Retina (tissue), 1 donor: ENCODE data around the gene PNPO.

Source experiments
- DNase-seq: peaks from one replicate; pipeline ENCODE4 v3.0.0-alpha.2; 2016

PNPO gene

DNA sequence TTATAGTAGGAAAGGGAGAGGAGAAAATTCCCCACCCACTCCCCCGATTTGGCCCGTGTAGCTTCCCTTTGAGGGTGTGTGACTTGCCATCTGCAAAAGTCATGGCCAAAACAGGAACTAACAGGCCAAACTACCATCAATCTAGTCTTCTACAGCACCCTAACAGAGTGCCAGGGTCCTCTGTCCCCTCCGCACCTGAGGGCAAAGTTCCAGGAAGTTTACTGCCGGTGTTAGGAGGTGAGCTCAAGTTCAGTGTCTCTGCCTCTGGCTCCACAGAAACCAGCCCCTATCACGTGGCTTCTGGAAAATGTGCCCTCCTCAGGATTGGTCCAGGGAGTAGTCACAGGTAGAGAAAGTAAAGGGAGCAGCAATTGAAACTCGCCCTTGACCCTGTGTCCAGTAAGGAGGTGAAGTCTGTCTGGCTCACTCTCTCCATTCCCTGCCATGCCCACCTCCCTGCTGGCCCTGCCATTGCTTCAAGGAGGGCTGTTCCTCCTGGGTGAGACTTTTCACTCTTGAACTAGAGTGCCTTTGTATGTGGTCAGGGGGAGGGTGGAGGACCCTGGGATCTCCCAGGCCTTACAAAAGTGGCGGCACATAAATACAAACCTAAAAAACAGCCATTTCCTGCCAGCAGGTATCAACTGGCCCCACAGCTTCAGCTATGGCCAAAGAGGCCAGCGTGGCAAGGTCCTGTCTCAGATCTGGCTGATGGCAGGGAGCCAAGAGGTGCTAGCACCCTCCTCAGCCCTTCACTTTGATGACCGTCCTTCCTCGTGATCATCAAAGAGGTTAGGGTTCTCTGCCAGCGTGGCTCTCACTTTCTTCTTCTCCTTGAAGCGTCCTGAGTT is 11.0 kb downstream of the PNPO start:
- DNase-seq, result no peak

DNA sequence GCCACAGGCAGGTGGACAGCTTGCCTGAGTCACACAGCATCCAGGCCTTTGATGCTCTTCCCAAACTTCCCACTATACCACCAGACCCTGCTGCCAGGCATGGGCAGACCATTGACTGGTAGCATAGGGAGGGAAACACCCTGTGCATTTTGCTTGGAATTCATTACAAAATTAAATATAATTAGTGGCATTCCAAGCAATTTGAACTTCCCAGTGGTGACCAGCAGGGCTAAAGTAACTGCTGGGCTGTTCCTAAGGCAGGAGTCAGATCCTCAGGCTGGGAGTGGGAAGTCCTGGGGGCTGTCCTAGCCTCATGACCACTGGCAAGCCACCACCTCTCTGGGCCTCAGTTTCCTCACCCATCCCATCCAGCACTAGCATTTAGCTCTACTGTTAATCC is 12.5 kb downstream of the PNPO start:
- DNase-seq, result no peak

DNA sequence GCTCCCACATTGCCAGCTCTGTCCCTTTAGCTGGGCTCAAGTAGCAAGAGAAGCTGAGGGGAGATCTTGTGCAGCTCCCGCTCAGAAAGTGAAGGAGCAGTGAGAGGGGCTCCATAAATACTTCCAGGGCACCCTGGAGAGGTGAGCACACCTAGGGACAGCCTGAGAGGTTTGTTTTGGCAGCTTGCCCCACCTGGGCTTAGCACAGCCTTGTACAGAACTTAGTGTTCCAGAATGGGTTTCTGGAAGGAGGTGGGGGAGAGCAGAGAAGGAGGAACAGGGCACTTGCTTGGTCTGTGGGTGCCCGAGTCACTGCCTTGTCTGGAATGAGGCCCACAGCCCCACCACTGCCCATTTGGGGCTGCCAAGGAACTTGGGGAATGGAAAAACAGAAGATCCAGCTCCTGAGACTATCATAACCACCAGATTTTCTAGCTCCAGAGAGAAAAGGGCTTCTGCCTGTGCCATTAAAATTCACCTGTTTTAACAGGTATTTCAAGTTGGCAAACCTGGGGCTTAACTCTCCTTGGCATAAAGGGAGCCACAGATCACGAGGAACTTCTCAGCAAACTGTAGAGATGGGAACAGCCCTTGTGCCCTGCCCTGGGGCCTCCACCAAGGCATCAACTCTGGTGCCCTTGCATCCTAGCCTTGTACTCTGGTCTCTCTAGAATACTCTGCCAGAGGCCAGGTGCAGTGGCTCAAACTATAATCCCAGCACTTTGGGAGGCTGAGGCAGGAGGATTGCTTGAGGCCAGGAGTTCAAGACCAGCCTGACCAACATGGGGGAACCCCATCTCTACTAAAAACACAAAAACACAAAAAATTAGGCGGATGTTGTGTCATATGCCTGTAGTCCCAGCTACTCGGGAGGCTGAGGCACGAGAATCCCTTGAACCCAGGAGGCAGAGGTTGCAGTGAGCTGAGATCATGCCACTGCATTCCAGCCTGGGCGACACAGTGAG is 14.4 kb downstream of the PNPO start:
- no peak for DNase-seq

DNA sequence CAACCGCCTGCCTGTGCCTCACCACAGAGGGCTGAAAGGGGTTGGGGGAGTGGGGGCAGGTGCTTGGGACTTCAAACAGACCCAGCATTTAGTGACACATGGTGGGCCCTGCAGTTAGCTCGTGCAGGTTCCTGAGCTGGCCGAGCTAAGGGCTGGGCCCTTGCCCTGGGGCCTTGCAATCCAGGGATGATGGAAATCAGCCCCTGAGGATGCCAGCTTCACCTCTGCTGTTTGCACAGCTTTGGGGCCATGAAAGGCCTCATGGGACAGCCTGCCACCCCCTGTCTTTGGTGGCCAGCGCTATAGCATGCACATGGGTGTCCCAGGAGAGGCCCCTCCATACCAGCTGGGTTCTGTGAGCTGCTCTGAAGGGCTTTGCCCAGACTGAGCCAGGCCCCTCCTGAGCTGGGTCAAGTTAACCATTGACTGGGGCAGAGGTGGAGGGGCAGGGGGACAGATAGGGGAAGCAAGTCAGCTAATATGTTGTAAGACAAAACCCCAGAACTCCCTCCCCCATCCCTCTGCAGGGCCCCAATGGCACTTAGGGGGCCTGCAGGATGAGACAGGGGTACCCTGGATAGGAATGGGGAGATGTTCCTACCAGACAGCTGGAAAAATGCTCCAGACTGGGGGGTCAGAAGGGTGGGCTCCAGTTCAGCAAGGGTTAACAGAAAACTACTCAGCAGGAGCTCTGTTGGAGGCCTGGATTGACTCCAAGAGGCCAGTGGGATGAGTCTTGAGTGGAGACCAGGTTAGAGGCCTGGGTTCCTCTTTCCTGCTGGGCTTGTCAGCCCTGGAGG is 15.6 kb downstream of the PNPO start:
- no peak for DNase-seq

DNA sequence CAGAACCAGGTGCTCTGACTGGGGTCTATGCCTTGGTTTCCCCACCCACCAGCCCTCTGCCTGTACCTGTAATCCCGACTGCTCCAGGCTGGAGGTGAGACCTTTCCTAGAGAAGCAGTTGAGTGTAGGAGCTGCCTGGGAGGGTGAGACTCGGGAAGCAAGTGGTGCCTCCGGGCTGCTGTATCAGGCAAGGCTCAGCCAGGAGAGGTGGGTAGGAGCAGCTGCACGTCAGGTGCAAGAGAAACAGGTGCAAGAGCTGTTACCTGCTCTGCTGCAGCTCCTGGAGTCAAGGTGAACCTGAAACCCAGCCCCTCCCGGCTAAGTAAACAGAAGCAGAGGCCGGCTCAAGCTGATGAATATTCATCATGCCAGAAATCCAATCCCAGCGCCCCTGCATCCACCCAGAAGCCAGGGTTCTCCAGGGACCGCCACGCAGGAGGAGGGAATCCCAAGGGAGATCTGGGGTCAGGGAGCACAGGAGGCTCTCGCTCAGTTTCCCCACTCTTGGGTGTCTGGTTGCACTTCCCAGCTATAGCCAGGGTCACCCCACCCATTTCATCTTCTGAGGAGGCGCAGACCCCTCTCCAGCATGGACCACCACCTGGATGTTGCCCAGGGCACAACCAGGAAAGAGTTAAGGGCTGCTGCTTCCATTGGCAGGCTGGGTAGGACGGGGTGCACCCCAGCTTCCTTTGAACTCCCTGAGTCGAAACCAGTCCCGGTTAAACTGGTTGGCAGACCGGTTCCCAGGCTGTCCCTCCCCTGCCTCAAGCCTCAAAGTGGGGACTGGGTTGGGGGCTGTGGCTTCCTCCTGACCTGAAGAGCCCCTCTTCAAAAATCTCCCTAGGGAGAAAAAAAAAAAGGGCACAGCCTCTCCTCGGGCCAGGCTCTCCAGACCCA is 16.5 kb downstream of the PNPO start, which contains the start of gene PRR15L:
Gene PRR15L (minus strand): TSS at position 293 of the 900 bp plus-strand sequence. CDS start 4,649 bp downstream, outside the sequence.
- no peak for DNase-seq

DNA sequence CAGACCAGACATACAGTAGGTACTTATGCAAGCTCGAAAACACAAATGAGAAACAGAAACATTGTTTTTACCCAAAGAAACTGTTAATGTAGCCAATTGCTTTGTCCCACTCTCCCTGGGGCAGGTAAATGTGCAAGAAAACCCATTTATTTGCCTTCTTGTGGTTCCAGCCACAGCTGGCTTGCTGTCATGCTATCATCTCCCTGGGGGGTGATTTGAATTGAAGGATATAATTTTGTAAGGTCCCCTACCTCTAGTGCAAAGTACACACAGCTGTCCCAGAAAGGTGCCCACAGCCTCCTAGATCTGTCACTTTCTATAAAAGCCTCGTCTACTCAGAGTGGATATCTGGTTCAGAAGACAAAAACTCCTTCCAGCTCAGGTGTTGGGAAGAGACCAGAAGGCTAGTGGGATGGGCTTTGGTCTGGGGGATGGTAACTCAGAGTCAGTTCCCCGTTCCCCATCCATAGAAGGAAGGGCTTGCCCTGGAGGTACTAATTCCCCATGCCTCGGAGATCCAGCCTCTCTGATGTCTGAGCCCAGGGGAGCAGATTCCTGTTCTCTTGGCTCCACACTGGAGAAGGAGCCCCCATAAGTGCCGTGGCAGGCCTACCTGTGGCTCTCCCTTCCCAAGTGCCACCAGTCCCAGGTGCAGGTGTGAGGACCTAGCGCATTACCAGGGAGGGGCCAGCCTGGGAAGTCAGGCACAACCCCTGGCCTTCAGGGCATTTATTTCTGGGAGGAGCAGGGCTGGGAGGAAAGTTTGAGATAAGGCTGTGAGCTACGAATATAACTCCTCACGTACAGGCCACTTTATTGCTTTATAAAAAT is 18.7 kb downstream of the PNPO start:
- no peak for DNase-seq

DNA sequence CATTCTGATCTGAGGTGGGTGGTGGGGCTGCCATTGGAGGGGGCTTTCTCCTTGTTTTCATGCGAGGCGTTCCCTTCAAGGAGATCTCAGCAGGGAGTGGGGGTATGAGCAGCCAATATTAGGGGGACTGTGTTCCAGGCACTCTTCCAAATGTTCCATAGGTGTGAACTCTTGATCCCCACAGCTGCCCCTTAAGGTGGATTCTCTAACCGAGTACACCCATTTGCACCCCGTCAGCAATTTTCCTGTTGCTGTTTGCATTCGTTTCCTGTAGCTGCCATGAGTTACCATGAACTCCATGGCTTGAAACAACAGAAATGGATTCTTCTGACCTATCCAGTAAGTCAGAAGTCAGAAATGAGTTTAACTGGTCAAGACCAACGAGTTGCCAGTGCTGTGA is 20.0 kb downstream of the PNPO start:
- no peak for DNase-seq

DNA sequence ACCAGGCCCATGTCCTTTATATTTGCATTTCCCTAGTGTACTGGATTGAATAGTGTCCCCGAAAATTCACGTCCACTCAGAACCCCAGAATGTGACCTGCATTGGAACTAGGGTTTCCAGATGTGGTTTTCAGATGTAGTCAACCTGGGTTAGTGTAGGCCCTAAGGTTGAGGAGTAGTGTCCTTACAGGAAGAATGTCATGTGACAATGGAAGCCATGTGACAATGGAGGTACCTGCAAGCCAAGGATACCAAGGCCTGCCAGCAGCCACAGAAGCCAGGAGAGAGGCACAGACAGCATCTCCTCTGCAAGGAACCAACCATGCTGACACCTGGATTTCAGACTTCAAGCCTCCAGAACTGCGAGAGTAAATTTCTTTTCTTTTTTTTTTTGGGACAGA is 21.5 kb downstream of the PNPO start:
- DNase-seq, result no peak

DNA sequence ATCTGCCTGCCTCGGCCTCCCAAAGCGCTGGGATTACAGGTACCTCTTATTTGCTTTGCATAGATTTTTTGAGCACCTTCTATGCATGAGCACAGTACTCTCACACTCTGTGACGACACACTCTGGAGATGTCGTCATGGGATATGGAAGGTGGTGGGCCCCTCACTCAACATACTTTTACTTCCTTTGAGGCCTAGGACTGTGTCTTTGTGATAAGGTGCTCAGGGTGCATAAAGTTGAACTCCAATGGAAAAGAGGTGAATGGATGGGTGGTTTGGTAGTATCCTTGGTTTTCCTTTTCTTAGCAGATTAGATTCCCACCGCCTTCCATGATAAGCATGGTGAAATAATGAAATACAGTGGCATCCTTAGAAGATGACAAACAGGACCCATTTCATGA is 23.5 kb downstream of the PNPO start:
- DNase-seq, result no peak

DNA sequence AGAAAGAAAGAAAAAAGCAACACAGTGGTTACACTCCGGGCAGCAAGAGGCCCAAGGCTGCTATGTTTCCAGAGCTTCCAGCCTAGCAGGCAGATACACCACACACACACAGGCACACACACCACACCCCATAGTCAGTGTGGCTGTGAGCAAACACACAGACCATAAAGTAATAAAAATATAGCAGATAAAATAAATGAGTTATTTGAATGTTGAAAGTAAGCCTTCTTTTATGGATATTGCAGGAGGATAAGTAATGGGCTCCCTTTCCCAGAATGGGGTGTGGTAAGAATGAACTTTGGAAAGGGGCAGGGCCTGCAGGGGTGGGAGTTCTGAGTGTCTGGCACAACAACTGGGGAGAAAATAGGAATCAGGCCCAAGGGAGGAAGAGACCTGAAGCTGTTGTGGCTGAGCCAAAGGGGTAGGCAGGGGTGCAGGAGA is 24.7 kb downstream of the PNPO start:
- DNase-seq, result no peak

DNA sequence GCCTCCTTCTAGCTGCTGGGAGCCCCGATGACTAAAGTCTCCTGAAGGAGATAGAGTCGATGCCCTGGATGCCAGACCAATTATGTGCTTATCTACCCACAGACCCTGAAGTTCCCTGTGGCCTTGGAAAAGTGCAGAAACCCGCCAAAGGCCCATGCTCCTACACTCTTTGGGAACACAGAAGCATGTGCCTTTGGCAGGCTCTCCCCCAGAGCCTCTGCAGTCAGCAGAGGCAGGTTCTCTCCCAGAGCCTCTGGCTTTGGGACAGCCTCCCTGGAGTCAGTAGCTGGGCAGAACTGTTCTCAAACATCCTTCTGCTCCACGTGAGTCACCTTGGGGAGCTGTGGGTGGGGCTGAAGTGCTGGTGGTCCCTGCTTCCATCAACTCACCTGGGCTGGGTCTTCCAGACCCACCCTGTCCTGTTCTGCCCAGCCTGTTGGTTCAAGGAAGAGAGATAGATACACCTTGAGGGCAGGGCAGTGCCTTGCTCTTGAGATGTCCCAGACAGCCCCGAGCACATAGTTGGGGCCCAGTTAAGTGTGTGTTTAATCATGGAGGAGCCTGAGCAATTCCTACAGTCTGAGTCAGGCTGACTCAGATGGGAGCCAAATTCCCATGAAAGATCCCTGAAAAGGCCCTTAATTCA is 26.4 kb downstream of the PNPO start:
- no peak for DNase-seq

DNA sequence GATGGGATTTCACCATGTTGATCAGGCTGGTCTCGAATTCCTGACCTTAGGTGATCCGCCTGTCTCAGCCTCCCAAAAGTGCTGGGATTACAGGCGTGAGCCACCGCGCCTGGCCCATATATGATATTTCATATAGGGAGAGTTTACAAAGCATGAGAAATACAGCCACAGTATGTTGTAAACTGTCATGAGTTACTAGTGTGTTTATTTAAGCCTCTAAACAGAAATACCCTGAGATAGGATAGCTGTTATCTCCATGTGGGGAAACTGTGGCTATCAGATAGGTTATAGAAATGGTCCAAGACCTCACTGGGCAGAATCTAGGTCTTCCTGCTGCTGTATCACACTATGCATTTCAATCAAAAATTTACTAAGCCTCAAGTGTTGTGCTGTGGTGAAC is 27.5 kb downstream of the PNPO start:
- no peak for DNase-seq

DNA sequence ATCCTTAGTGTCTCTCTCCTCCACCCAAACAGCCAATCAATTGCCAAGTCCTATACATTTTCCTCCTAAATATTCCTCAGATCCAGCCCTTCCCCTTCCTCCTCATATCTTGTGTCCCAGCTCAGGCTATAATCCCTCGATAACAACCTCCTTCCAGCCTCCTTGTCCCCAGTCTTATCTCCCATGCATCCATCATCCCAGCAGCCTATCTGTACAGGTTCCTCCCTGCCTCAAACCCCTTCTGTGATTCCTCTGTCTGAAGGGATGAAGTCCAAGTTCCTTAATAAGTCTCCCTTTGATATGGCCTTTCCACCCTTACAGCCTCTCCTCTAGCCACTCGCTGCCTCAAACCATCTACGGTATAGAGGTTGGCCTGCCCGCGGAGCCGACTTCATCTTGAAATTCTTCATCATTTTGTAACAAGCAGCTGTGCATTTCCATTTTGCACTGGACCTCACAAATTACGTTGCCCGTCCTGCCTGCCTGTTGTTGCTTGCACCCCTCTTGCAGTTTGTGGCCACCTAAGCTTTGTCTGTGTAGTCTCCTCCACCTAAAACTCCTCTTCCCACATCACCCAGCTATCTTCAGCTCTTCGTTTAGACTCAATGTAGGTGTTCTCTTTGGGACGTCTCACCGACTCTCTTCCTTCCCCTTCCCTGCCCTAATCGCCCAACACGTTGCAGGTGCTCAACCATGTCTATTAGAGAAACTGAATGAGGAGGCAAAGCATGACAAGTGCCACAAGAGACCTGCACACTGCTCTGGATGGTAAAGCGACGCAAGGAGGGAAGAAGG is 28.8 kb downstream of the PNPO start:
- no peak for DNase-seq

DNA sequence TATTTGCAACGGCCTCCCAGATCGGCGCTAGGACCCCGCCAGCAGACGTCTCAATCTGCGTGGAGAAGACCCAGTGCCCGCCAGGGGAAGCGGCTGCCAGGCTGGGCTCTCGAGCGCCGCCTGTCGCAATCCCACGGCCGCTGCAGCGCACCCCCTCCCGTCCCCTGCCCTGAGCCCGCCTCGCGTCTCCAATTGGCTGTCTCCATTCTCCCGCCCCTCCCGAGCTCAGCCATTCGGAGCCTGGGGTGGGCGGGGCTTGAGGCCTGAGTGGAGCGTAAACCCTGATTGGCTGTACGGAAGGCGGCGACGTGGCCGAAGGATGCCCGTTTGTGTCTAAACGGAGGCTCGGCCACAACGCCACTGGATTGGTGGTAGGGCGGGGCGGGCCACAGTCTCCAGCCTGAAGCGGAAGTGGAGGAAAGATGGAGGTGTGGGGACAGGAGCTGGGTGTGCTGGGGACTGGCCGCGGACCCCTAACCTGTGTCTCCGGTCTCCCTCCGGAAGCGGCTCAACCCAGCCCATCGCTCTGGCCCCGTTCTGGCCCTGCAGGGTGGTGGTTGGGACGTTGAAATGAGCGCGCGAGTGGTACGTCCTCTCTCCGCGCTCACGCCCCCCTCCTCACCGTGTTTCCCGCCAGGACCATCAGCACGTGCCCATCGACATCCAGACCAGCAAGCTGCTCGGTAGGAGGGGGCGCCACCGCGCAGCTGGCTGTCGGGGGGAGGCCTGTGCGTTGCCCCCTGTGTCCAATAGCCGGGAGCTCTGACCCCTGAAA is 29.5 kb downstream of the PNPO start, which contains the start of gene CDK5RAP3:
Gene CDK5RAP3 (plus strand): TSS at position 389 of the 775 bp plus-strand sequence. CDS start 34 bp downstream, at position 423.
- DNase-seq, result peak; percentile 99

DNA sequence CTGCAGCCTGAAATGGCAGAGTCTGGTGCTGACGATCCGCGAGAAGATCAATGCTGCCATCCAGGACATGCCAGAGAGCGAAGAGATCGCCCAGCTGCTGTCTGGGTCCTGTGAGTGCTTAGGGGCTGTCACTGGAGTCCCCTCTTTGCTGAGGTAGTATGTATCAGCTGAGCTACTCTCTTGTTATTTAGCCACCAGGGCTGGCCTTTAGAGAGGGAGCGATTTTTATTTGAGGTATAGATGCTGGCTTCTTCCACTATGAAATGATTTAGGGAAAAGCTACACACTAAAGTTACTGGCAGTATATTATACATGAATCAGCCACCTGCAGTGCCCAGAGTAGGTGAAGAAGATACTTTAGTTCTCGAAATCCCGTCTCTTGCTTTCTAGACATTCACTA is 32.2 kb downstream of the PNPO start:
- DNase-seq, result no peak

DNA sequence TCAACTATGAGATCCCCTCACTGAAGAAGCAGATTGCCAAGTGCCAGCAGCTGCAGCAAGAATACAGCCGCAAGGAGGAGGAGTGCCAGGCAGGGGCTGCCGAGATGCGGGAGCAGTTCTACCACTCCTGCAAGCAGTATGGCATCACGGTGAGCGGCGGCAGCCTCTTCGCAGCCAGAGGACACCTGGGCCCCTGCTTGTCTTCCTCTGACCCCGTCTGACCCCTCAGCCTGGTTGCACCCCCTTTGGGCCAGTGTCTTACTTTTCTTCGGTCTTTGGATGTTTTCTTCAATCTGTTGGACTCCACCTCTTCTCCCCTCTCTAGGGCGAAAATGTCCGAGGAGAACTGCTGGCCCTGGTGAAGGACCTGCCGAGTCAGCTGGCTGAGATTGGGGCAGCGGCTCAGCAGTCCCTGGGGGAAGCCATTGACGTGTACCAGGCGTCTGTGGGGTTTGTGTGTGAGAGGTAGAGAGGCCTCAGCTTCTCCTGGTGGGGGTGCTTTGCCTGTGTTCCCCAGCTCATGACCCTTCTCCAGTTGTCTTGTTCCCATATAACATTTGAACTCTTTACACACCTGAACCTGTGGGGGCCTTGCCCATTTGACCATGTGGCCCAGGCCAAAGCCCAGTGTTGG is 33.9 kb downstream of the PNPO start:
- no peak for DNase-seq

DNA sequence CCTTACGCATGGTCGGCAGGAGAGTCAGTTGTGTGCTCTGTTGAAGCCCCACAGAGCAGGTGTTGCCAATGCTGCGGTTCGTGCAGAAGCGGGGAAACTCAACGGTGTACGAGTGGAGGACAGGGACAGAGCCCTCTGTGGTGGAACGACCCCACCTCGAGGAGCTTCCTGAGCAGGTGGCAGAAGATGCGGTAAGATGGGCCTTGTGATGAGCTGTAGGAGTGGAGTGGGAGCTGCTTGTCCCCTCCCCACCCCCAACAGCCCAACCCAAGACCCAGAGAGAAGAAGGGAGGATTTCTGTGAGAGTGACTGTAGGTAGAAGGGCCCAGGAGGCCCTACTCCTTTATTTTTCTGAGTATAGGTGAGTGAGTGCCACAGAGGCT is 34.4 kb downstream of the PNPO start:
- DNase-seq, result no peak

DNA sequence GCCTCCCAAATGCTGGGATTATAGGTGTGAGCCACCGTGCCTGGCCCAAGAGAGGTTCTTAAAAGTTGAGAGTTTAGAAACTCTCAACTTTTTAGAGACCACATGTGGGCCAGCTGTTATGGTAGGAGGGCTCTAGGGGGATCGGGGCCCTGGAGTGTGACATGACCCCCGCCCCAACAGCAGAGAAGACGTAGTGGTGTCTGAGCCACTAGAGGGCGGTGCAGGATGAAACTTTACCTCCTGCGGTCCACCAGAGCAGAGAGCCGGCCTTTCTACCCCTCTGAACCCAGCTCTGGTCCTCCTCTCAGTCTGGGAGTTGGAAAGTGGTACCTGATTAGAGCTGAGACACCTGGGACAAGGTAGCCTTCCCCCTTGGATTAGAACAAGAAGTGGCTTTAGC is 37.0 kb downstream of the PNPO start:
- DNase-seq, result peak; percentile 81
